GM12874 (cell line): ENCODE measurements around the gene PTGR1.

Experiments used
- CTCF ChIP-seq: IDR thresholded peaks from 2 replicates; pipeline ENCODE4 v1.5.1; 2011; ENCODE audit warnings: low read depth, mild to moderate bottlenecking, control low read depth, low read length, moderate library complexity; ENCODE audit not compliant: insufficient read depth

Gene PTGR1

GRCh38 chr9:111599092-111599954 lies at the start of gene PTGR1:
Gene PTGR1, minus strand, starts transcription at chr9:111599647. Its CDS starts 2,225 bp downstream, at chr9:111597422.
- no peak for TF ChIP-seq CTCF

GRCh38 chr9:111649016-111649415 lies 49.6 kb upstream of the PTGR1 start:
- no peak for TF ChIP-seq CTCF

GRCh38 chr9:111648066-111648465 lies 48.6 kb upstream of the PTGR1 start:
- TF ChIP-seq CTCF = no peak

- TF ChIP-seq CTCF = no peak
These were observed 47.0 kb upstream of the PTGR1 start for GRCh38 chr9:111646417-111646816.

GRCh38 chr9:111645806-111646205 lies 46.4 kb upstream of the PTGR1 start:
- TF ChIP-seq CTCF = no peak

GRCh38 chr9:111644195-111644772 lies 44.8 kb upstream of the PTGR1 start:
- no peak for TF ChIP-seq CTCF

- TF ChIP-seq CTCF = no peak
These were observed 38.0 kb upstream of the PTGR1 start for GRCh38 chr9:111637421-111637950.
